Gastrocnemius medialis (tissue), 4 donors: ENCODE measurements around the gene SLC25A12. TPM values are rescaled to one million over a fixed set of nuclear protein-coding genes. Genes with fewer than 3 reads are reported as not detected.
"Not testable (repeated sequence)": the region's sequence is repeated elsewhere in the genome, so short reads cannot be mapped to it uniquely, and the experiment has no call there.

ENCODE experiments used
- ATAC-seq, 2 donors: fragments of 150-250 bp; one replicate each; pipeline ENCODE4 v1.9.1; 2016
- DNase-seq, 2 donors: peaks; one replicate each; pipeline ENCODE4 v3.0.0-alpha.2; 2019
- H3K27ac ChIP-seq, 4 donors: fragments of 200-600 bp; sonication (generic); 1 replicate in 1 of 4; 2 replicates in 3 of 4; pipeline ENCODE4 v1.5.1; 2016 to 2018; ENCODE audit warnings: mild to moderate bottlenecking in 2 of 4, moderate library complexity in 1 of 4
- H3K27me3 ChIP-seq, 3 donors: fragments of 200-600 bp; sonication (generic) in 2 of 3; 1 replicate in 1 of 3; 2 replicates in 2 of 3; pipeline versions ENCODE4 v1.5.1 to v1.6.0; 2016 to 2019; ENCODE audit warnings: mild to moderate bottlenecking in 1 of 3, moderate library complexity in 1 of 3
- H3K36me3 ChIP-seq, 2 donors: fragments of 200-600 bp; sonication (generic) in 1 of 2; one replicate each; pipeline ENCODE4 v1.5.1; 2017 to 2018
- H3K4me1 ChIP-seq, 2 donors: fragments of 200-600 bp; sonication (generic) in 1 of 2; one replicate each; pipeline ENCODE4 v1.5.1; 2016 to 2017; ENCODE audit warnings: mild to moderate bottlenecking in 2 of 2
- H3K4me3 ChIP-seq, 4 donors: fragments of 200-600 bp; sonication (generic) in 3 of 4; 1 replicate in 1 of 4; 2 replicates in 3 of 4; pipeline ENCODE4 v1.5.1; 2016 to 2019; ENCODE audit warnings: mild to moderate bottlenecking in 2 of 4
- H3K9me3 ChIP-seq, 3 donors: fragments of 200-600 bp; sonication (generic) in 2 of 3; 1 replicate in 1 of 3; 2 replicates in 2 of 3; pipeline ENCODE4 v1.5.1; 2016 to 2019
- POLR2A ChIP-seq, 2 donors: fragments of 450-650 bp; IDR thresholded peaks; one replicate each; pipeline ENCODE4 v1.6.1; 2017; ENCODE audit warnings: antibody characterized with exemption in 2 of 2, mild to moderate bottlenecking in 2 of 2, moderate library complexity in 2 of 2
- in situ Hi-C, 4 donors: fragments of 200-750 bp; cut with MboI; loops; one replicate each; pipeline versions ENCODE4 v1.15.0 to v1.8.0; 2017; ENCODE audit warnings: low sequenced_read_pairs in 4 of 4
- intact Hi-C: fragments of 100-400 bp; cut with DNase I; formaldehyde crosslinking; loops from one replicate; pipeline ENCODE4 v1.15.1; 2023; ENCODE audit warnings: low total_unique reads
- total RNA-seq, 4 donors: library from RNA; depleted of rRNA; stranded (reverse); fragments of >200 nt; gene quantifications; one replicate each; pipeline versions ENCODE4 v1.1.0 to v1.2.3, GENCODE V29; 2016
- TF ChIP-seq, protein P1 (sequence below), 5 experiments: fragments of 450-650 bp in 3 of 5; fragments of 200-600 bp in 2 of 5; sonication (generic) in 2 of 5; IDR thresholded peaks in 4 of 5; conservative IDR thresholded peaks in 1 of 5; 1 replicate in 4 of 5; 2 replicates in 1 of 5; pipeline ENCODE4 v1.5.1; 2016 to 2019; ENCODE audit warnings: antibody characterized with exemption in 5 of 5, mild to moderate bottlenecking in 3 of 5, moderate library complexity in 3 of 5

SLC25A12 gene
- total RNA-seq, 4 donors from 2014 or later, result 54.2 to 91.3 (median 79.0) TPM

DNA sequence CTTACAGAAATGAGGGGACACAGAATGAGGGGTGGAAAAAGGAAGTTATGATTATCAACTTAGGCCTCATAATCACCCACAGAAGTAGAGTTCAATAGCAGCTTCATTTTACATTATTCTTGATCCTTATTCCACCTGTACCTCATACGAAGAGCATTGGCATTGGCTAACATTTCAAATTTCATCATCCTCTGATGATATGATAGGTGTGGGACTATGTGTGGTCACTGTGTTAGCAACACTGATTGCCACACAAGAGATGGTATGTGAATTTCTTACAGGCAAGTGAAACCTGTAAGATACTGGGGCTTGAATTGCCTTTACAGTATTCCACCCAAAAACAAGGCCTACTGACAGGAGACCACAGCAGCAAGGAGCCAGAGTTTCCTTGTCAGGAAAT, 14.2 kb upstream of the SLC25A12 start:
- in situ Hi-C loops, result loop anchor here in 1 of 4 donors (25.0 kb wide), 1 partner anchor 654 kb away; the partner anchor contains the start of gene PDK1
- Histone ChIP-seq H3K36me3 (no peaks in the 10 kb centered on the region), H3K27ac (no peak overlapping the region), H3K4me3 (no peak overlapping the region), H3K9me3 (no peaks in the 10 kb centered on the region), H3K27me3 (no peaks in the 10 kb centered on the region), H3K4me1 (peaks cover 3 to 7% of the 10 kb centered on the region in 2 donors)
- DNase-seq, result no peak
- TF ChIP-seq POLR2A (IDR thresholded peaks at IDR 0.05), result no peak
- TF ChIP-seq, protein P1, sequence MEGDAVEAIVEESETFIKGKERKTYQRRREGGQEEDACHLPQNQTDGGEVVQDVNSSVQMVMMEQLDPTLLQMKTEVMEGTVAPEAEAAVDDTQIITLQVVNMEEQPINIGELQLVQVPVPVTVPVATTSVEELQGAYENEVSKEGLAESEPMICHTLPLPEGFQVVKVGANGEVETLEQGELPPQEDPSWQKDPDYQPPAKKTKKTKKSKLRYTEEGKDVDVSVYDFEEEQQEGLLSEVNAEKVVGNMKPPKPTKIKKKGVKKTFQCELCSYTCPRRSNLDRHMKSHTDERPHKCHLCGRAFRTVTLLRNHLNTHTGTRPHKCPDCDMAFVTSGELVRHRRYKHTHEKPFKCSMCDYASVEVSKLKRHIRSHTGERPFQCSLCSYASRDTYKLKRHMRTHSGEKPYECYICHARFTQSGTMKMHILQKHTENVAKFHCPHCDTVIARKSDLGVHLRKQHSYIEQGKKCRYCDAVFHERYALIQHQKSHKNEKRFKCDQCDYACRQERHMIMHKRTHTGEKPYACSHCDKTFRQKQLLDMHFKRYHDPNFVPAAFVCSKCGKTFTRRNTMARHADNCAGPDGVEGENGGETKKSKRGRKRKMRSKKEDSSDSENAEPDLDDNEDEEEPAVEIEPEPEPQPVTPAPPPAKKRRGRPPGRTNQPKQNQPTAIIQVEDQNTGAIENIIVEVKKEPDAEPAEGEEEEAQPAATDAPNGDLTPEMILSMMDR (IDR thresholded peaks at IDR 0.05 in 4 of 5, conservative IDR thresholded peaks at IDR 0.05 in 1 of 5), result no peak
- intact Hi-C loops, result no loop called here
- no peak for ATAC-seq

DNA sequence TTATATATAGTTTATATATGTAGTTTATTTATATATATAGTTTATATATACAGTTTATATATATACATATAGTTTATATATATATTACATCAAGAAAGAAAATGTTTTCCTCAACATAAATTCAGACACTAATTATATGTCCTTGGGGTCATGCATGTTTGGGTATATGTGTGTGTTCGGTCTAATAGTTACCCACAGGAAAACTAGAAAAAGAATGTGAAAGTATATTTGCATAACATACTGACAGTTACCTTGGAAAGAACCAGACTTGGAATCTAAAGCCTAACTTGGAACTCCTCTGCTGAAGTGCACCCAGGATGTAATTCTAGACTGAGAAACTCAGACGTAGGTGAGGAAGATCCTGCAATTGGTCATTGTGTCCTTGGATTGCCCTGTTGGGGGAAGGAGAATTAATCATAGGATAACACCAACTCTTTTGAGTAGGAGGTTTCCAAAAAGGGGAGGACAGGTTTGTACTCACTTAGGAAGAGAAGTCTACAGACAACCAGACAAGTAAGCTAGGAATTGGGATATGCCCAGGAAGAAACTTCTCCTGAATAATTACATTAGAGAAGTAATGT, 8.9 kb upstream of the SLC25A12 start:
- no peaks in the 10 kb centered on the region for H3K9me3 ChIP-seq
- ATAC-seq, result peak; percentile 90 to 93
- intact Hi-C loops (no loop called here), in situ Hi-C loops (loop anchor here in 1 of 4 donors (25.0 kb wide), 1 partner anchor 659 kb away; the partner anchor contains the start of gene PDK1)
- H3K27me3 ChIP-seq, result no peaks in the 10 kb centered on the region
- no peak for DNase-seq
- peak overlapping the region; percentile 23 to 57 (median 32) for H3K27ac ChIP-seq
- peaks cover 7 to 10% of the 10 kb centered on the region in 2 donors for H3K4me1 ChIP-seq
- no peak overlapping the region for H3K4me3 ChIP-seq
- TF ChIP-seq, protein P1 (IDR thresholded peaks at IDR 0.05 in 4 of 5, conservative IDR thresholded peaks at IDR 0.05 in 1 of 5), result no peak
- no peak for TF ChIP-seq POLR2A (IDR thresholded peaks at IDR 0.05)
- H3K36me3 ChIP-seq, result no peaks in the 10 kb centered on the region

DNA sequence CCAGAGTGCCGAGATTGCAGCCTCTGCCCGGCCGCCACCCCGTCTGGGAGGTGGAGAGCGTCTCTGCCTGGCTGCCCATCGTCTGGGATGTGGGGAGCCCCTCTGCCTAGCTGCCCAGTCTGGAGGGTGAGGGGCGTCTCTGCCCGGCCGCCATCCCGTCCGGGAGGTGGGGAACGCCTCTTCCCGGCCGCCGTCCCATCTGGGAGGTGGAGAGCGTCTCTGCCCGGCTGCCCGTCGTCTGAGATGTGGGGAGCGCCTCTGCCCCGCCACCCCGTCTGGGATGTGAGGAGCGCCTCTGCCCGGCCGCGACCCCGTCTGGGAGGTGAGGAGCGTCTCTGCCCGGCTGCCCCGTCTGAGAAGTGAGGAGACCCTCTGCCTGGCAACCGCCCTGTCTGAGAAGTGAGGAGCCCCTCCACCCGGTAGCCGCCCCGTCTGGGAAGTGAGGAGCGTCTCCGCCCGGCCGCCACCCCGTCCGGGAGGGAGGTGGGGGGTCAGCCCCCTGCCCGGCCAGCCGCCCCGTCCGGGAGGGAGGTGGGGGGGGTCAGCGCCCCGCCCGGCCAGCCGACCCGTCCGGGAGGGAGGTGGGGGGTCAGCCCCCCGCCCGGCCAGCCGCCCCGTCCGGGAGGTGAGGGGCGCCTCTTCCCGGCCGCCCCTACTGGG, 5.7 kb upstream of the SLC25A12 start:
- in situ Hi-C loops, result loop anchor here in 1 of 4 donors (25.0 kb wide), 1 partner anchor 663 kb away; the partner anchor contains the start of gene PDK1
- ATAC-seq, H3K4me3 ChIP-seq, DNase-seq, H3K27me3 ChIP-seq, H3K27ac ChIP-seq, H3K36me3 ChIP-seq, H3K9me3 ChIP-seq, intact Hi-C loops: not testable (repeated sequence)
- H3K4me1 ChIP-seq, result peaks cover 13 to 18% of the 10 kb centered on the region in 2 donors

GRCh38 chr2:171895786-171896185, 1.7 kb upstream of the SLC25A12 start:
- TF ChIP-seq POLR2A (IDR thresholded peaks at IDR 0.05), result no peak
- TF ChIP-seq, protein P1 (IDR thresholded peaks at IDR 0.05 in 4 of 5, conservative IDR thresholded peaks at IDR 0.05 in 1 of 5), result no peak
- in situ Hi-C loops (no loop called here), intact Hi-C loops (no loop called here)
- DNase-seq (no peak), ATAC-seq (no peak)
- Histone ChIP-seq H3K4me1 (peaks cover 17 to 28% of the 10 kb centered on the region in 2 donors), H3K9me3 (no peaks in the 10 kb centered on the region), H3K27me3 (no peaks in the 10 kb centered on the region), H3K27ac (peak overlapping the region; percentile 91 to 96 (median 93)), H3K4me3 (no peak overlapping the region), H3K36me3 (no peaks in the 10 kb centered on the region)

DNA sequence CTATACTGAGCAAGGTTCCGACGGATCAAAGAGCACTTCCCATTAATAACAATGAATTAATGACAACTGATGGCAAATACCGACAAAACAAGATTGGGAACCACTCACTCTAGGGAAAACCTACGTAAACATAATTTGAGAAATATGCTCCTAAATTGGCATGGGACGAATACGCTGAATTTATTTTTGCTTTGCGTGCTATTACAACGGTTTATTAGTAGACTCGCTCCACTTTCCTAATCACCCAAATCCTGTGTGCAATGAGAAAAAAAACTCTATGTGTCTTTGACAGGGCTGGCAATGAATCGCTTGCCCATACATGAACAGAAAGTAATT, 536 bp upstream of the SLC25A12 start:
- peak overlapping the region; percentile 91 to 96 (median 93) for H3K27ac ChIP-seq
- DNase-seq (no peak), ATAC-seq (no peak)
- no peaks in the 10 kb centered on the region for H3K9me3 ChIP-seq
- no peak for TF ChIP-seq POLR2A (IDR thresholded peaks at IDR 0.05)
- intact Hi-C loops (loop anchor here (1.0 to 5.0 kb wide), 2 partner anchors 28 to 43 kb away; partner anchors contain the start of gene HAT1), in situ Hi-C loops (no loop called here)
- peak overlapping the region; percentile 84 to 97 (median 94) for H3K4me3 ChIP-seq
- H3K36me3 ChIP-seq, result no peaks in the 10 kb centered on the region
- peaks cover 26 to 33% of the 10 kb centered on the region in 2 donors for H3K4me1 ChIP-seq
- no peaks in the 10 kb centered on the region for H3K27me3 ChIP-seq
